Neural progenitor cell (in vitro differentiated cells): ENCODE data around the gene EMILIN1. TPM values are rescaled to one million over a fixed set of nuclear protein-coding genes. Genes with fewer than 3 reads are reported as not detected.
A peak's percentile ranks its signal among the peaks of the same experiment; 100 is the strongest.

ENCODE experiments used
- DNase-seq: peaks from one replicate; pipeline ENCODE4 v3.0.0-alpha.2; 2016; ENCODE audit warnings: low spot score
- H2AFZ ChIP-seq: fragments of 200-600 bp; sonication (generic); replicated peaks from 2 replicates; pipeline ENCODE4 v1.6.1; 2016; ENCODE audit warnings: antibody characterized with exemption
- H3F3A ChIP-seq: fragments of 200-600 bp; sonication (generic); 2 replicates; pipeline ENCODE4 v1.6.1; 2016; ENCODE audit warnings: antibody characterized with exemption, low read depth
- H3K27ac ChIP-seq: fragments of 200-600 bp; sonication (generic); 2 replicates; pipeline ENCODE4 v1.5.1; 2016; ENCODE audit warnings: mild to moderate bottlenecking
- H3K27me3 ChIP-seq: fragments of 200-600 bp; sonication (generic); 2 replicates; pipeline ENCODE4 v1.6.1; 2016; ENCODE audit warnings: mild to moderate bottlenecking, moderate library complexity
- H3K36me3 ChIP-seq: fragments of 200-600 bp; sonication (generic); 2 replicates; pipeline ENCODE4 v1.5.1; 2016
- H3K4me1 ChIP-seq: fragments of 200-600 bp; sonication (generic); 2 replicates; pipeline ENCODE4 v1.6.1; 2016; ENCODE audit warnings: mixed run types
- H3K4me2 ChIP-seq: fragments of 200-600 bp; sonication (generic); 2 replicates; pipeline ENCODE4 v1.6.1; 2016
- H3K4me3 ChIP-seq: fragments of 200-600 bp; sonication (generic); 2 replicates; pipeline ENCODE4 v1.5.1; 2016
- H3K79me2 ChIP-seq: fragments of 200-600 bp; sonication (generic); 2 replicates; pipeline ENCODE4 v1.6.1; 2016; ENCODE audit warnings: low read depth
- H3K9ac ChIP-seq: fragments of 200-600 bp; sonication (generic); 2 replicates; pipeline ENCODE4 v1.6.1; 2016
- H3K9me3 ChIP-seq: fragments of 200-600 bp; sonication (generic); 2 replicates; pipeline ENCODE4 v1.5.1; 2016; ENCODE audit warnings: low read depth
- H4K20me1 ChIP-seq: fragments of 200-600 bp; sonication (generic); 2 replicates; pipeline ENCODE4 v1.6.1; 2016; ENCODE audit warnings: low read depth
- H3K27ac Mint-ChIP-seq: 3 replicates; pipeline ENCODE4 v1.8.0; 2021; ENCODE audit warnings: mixed read lengths
- H3K27me3 Mint-ChIP-seq: 2 replicates; pipeline ENCODE4 v1.8.0; 2022; ENCODE audit warnings: low read depth, mild to moderate bottlenecking, inconsistent platforms, moderate library complexity, mixed read lengths; ENCODE audit not compliant: insufficient read depth
- H3K36me3 Mint-ChIP-seq: 3 replicates; pipeline ENCODE4 v1.8.0; 2021; ENCODE audit warnings: mixed read lengths
- H3K4me1 Mint-ChIP-seq: 3 replicates; pipeline ENCODE4 v1.8.0; 2021; ENCODE audit warnings: mixed read lengths
- H3K4me3 Mint-ChIP-seq: 3 replicates; pipeline ENCODE4 v1.8.0; 2021; ENCODE audit warnings: mild to moderate bottlenecking, moderate library complexity, mixed read lengths
- H3K9me3 Mint-ChIP-seq: 3 replicates; pipeline ENCODE4 v1.8.0; 2020; ENCODE audit warnings: mixed read lengths
- CTCF ChIP-seq: fragments of 200-600 bp; sonication (generic); IDR thresholded peaks from 2 replicates; pipeline ENCODE4 v1.5.1; 2017; ENCODE audit warnings: antibody characterized with exemption, mild to moderate bottlenecking
- EZH2 ChIP-seq: fragments of 200-600 bp; sonication (generic); IDR thresholded peaks from 2 replicates; pipeline ENCODE4 v1.6.1; 2017; ENCODE audit warnings: antibody characterized with exemption, mild to moderate bottlenecking, moderate library complexity
- EZH2phosphoT487 ChIP-seq: fragments of 200-600 bp; sonication (generic); IDR thresholded peaks from 2 replicates; pipeline ENCODE4 v1.6.1; 2017; ENCODE audit warnings: antibody characterized with exemption
- total RNA-seq: library from RNA; depleted of rRNA; stranded (reverse); fragments of >200 nt; gene quantifications from 2 replicates; pipeline ENCODE4 v1.2.3, GENCODE V29; 2015; ENCODE audit warnings: low replicate concordance

EMILIN1 gene
- total RNA-seq, 1 donor from 2014 or later = 0.15 TPM

GRCh38 chr2:27126252-27126710 is 47.9 kb downstream of the EMILIN1 start:
- TF ChIP-seq CTCF (no peak), EZH2 (no peak), EZH2phosphoT487 (no peak)
- Mint-ChIP-seq H3K36me3 (peaks cover 12% of the 10 kb centered on the region), H3K4me1 (no peaks in the 10 kb centered on the region), H3K27ac (peak overlapping the region; percentile 66), H3K4me3 (no peak overlapping the region), H3K27me3 (peaks cover 29% of the 10 kb centered on the region), H3K9me3 (no peaks in the 10 kb centered on the region)
- no peak for DNase-seq
- no peak overlapping the region for H2AFZ ChIP-seq
- H3K9me3 ChIP-seq = no peaks in the 10 kb centered on the region
- no peak overlapping the region for H3K4me3 ChIP-seq
- H3K9ac ChIP-seq = no peak overlapping the region
- H3K27me3 ChIP-seq = peaks cover 35% of the 10 kb centered on the region
- H3K79me2 ChIP-seq = no peaks in the 10 kb centered on the region
- H3K27ac ChIP-seq = no peak overlapping the region
- H3K36me3 ChIP-seq = no peaks in the 10 kb centered on the region
- no peaks in the 10 kb centered on the region for H4K20me1 ChIP-seq
- H3K4me2 ChIP-seq = no peak overlapping the region
- H3F3A ChIP-seq = peaks cover 5% of the 10 kb centered on the region
- H3K4me1 ChIP-seq = peaks cover 3% of the 10 kb centered on the region

- no peak overlapping the region for H3K27ac ChIP-seq
- H3K9me3 ChIP-seq = no peaks in the 10 kb centered on the region
- Mint-ChIP-seq H3K27me3 (peaks cover 19% of the 10 kb centered on the region), H3K9me3 (no peaks in the 10 kb centered on the region), H3K4me3 (no peak overlapping the region), H3K4me1 (peaks cover 6% of the 10 kb centered on the region), H3K27ac (no peak overlapping the region), H3K36me3 (peaks cover 16% of the 10 kb centered on the region)
- H3K4me2 ChIP-seq = no peak overlapping the region
- peaks cover 5% of the 10 kb centered on the region for H3F3A ChIP-seq
- no peak for DNase-seq
- H4K20me1 ChIP-seq = peaks cover 9% of the 10 kb centered on the region
- no peak overlapping the region for H3K9ac ChIP-seq
- peaks cover 17% of the 10 kb centered on the region for H3K27me3 ChIP-seq
- H3K79me2 ChIP-seq = peaks cover 6% of the 10 kb centered on the region
- no peak overlapping the region for H2AFZ ChIP-seq
- H3K4me1 ChIP-seq = peaks cover 3% of the 10 kb centered on the region
- no peak overlapping the region for H3K4me3 ChIP-seq
- no peaks in the 10 kb centered on the region for H3K36me3 ChIP-seq
- TF ChIP-seq CTCF = no peak
These were observed 49.7 kb downstream of the EMILIN1 start for GRCh38 chr2:27127883-27128667.

GRCh38 chr2:27128668-27129571 is 50.5 kb downstream of the EMILIN1 start:
- Histone ChIP-seq H4K20me1 (peaks cover 15% of the 10 kb centered on the region), H3K27me3 (peaks cover 9% of the 10 kb centered on the region), H3K36me3 (no peaks in the 10 kb centered on the region), H3K4me2 (no peak overlapping the region), H3K9ac (no peak overlapping the region), H3K9me3 (no peaks in the 10 kb centered on the region), H3K4me3 (no peak overlapping the region), H3F3A (peaks cover 5% of the 10 kb centered on the region), H3K79me2 (peaks cover 14% of the 10 kb centered on the region), H3K4me1 (peaks cover 6% of the 10 kb centered on the region), H2AFZ (no peak overlapping the region), H3K27ac (no peak overlapping the region)
- Mint-ChIP-seq H3K9me3 (no peaks in the 10 kb centered on the region), H3K4me1 (peaks cover 13% of the 10 kb centered on the region), H3K4me3 (peak overlapping the region; percentile 19), H3K27me3 (peaks cover 15% of the 10 kb centered on the region), H3K27ac (peak overlapping the region; percentile 30), H3K36me3 (peaks cover 16% of the 10 kb centered on the region)
- DNase-seq = no peak
- TF ChIP-seq EZH2 = no peak
- TF ChIP-seq CTCF = no peak
- no peak for TF ChIP-seq EZH2phosphoT487
